C4-2B (cell line): Measurements from ENCODE around the gene CBX3.
"Not testable (repeated sequence)": the region's sequence is repeated elsewhere in the genome, so short reads cannot be mapped to it uniquely, and the experiment has no call there.

Experiments used
- H3K27ac ChIP-seq: fragments of 450-650 bp; 2 replicates; pipeline ENCODE4 v1.5.1; 2017
- CTCF ChIP-seq: fragments of 450-650 bp; conservative IDR thresholded peaks from 2 replicates; pipeline ENCODE4 v1.5.1; 2017; ENCODE audit warnings: mild to moderate bottlenecking
- ZFX ChIP-seq: fragments of 450-650 bp; IDR thresholded peaks from 2 replicates; pipeline ENCODE4 v1.6.1; 2017

Gene CBX3

DNA sequence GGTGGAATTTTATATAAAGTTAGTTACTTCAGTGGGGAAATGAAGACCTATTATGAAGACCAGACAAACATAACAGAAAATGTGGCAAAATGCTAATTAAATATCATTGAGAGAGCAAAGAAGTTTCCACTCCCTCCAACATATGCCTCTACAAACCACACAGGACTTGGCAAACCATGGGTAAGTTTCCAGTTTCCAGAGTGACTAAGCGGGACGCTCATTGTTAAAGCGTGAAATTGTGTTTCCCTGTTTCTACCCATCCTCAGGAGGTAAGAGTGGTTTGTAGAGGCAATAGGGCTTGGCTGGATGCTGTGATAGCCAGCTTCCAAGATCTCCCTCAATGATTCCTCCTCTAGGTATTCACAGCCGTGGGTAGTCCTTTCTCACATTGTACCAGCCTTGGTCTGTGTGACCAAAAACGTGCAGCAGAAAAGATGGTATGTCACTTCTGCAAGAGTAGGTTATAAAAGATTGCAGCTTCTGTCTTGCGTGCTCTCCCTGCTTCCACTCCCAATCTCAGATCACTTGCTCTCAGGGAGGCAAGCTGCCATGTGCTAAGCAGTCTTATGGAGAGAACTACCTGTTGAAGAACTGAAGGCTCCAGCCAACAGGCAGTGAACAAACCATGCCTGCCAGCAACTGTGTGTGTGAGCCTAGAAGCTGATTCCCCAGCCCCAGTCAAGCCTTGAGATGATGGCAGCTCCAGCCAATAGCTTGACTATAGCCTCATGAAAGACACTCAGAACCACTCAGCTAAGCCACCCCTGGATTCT is 35.7 kb downstream of the CBX3 start:
- H3K27ac ChIP-seq = no peak overlapping the region
- TF ChIP-seq ZFX = no peak
- TF ChIP-seq CTCF = no peak

DNA sequence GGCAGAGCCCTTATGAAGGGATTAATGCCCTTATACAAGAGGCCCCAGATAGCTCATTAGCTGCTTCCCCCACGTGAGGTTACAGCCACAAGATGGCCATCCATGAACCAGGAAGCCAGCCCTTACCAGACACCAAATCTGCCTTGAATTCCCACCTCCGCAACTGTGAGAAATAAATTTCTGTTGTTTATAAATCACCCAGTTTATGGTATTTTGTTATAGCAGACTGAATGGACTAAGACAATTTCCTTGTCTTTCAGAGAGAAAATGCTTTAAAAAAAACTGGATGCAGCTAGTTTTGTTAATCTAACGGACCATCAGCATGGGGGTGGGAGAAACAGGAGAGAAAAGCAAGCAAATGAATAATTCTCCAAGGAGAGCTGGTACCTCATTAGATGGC is 36.5 kb downstream of the CBX3 start:
- TF ChIP-seq ZFX = no peak
- no peak for TF ChIP-seq CTCF

DNA sequence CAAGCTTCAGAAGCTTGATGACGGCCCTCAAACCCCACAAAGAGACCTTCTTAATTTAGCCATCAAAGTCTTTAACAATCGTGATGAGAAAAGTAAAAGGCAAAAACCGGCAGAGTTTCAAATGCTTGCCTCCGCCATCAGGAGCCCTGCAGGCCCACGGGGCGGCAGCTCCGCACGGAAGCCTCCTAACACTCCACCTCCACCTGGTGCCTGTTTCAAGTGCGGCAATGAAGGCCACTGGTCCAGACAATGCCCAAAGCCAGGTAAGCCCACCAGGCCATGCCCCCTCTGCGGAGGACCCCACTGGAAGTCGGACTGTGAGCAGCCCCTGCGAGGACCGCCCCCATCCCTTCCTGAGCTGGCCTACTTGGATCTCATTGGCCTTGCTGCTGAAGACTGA is 43.6 kb downstream of the CBX3 start:
- H3K27ac ChIP-seq = no peak overlapping the region
- TF ChIP-seq ZFX (no peak), CTCF (no peak)

More for the DNA sequence above, 36.5 kb downstream of the CBX3 start:
- H3K27ac ChIP-seq = no peak overlapping the region

GRCh38 chr7:26250239-26250638 is 48.7 kb downstream of the CBX3 start:
- TF ChIP-seq ZFX (no peak), CTCF (no peak)
- no peak overlapping the region for H3K27ac ChIP-seq

DNA sequence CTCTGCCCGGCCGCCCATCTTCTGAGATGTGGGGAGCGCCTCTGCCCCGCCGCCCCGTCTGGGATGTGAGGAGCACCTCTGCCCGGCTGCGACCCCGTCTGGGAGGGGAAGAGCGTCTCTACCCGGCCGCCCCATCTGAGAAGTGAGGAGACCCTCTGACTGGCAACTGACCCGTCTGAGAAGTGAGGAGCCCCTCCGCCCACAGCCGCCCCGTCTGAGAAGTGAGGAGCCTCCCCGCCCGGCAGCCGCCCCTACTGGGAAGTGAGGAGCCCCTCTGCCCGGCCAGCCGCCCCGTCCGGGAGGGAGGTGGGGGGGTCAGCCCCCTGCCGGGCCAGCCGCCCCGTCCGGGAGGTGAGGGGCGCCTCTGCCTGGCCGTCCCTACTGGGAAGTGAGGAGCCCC is 60.3 kb downstream of the CBX3 start:
- not testable (repeated sequence) for H3K27ac ChIP-seq
